GM19023 (cell line): ENCODE results near the gene GPR17.
A peak's percentile ranks its signal among the peaks of the same experiment; 100 is the strongest.

ENCODE experiments used
- ATAC-seq: cut with Tn5 transposase; IDR thresholded peaks from one replicate; pipeline ENCODE4 v1.9.1; 2021; ENCODE audit warnings: mild to moderate bottlenecking, moderate library complexity; ENCODE audit not compliant: unreplicated experiment

The GPR17 gene

DNA sequence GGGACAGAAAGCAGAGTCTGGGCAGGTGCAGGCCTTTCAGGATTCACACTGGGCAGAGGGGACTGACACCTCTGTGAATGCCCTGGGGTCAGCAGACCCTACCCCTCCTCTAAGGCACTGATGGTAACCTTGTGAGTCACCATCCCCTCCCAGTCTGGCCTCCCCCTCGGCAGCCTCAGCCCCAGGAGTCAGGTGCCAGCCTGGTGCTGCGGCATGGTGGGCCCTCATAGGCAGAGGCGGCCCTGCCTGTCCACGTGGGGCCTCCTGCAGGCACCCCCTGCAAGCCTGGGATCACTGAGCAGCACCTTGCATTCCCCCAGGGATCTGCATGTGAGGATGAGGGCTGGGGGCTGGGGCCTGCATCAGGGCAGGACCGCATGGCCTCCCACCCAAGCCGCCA lies 4.8 kb upstream of the GPR17 start:
- ATAC-seq: no peak

DNA sequence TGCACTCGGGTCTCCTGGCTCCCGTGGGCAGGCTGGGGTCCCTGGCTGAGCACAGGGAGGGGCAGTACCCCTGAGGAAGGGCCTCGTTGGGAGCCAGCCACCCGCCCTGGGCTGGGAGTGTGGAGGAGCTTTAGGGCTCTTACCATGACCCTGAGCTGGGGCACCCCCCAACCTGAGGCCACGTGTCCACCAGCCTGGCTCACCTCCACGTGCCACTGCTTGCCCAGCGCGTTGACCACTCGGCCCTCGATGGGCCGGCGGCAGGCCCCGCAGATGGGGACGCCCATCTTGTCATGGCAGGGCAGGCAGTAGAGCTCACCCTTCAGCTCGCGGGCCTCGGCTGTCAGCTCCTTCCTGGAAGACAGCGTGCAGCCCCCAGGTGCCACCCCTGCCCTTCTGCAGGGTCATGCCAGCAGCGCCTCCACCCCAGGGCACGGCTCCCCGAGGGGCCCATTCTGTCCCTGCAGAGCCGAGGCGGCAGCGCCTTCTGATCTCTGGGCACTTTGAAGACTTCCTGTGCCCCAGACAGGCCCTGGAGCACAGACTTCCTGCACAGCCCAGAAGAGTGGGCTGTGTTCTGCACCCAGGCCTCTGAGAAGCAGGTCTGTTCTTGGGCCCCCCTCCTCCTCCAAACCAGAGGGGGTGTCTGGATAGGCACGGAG lies 4.0 kb upstream of the GPR17 start:
- ATAC-seq: no peak

DNA sequence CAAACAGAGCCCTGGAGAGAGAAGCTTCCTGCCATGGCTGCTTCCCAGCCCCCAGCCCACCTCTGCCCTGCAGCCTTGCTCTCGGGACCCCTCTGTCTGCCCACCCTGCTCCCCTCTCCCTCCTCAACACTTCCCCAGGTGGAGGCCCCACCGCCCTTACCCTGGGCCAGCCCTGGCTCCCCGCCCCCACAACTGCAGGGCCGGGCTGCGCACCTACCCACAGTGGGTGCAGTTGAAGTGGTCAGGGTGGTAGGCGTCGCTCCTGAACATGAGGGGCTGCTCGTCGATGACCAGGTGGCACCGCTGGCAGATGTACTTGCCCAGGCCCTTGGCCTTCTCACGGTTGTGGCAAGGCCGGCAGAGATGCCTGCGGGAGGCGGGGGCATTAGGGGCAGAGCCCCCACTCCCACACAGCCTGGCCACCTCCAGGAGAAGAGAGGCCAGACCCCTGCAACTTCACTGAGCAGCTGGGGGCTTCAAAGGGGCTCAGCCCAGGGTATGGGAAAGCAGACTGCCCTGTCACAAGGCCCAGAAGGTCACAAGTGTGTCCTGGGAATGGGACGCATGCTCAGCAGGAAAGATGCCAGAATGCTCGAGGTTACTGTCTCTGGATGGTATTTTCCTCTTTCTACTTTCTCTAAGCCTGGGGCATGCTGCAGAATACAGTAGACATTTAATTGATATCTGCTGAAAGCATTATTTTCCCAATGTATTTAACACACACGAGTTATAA lies 3.1 kb upstream of the GPR17 start:
- ATAC-seq: no peak

DNA sequence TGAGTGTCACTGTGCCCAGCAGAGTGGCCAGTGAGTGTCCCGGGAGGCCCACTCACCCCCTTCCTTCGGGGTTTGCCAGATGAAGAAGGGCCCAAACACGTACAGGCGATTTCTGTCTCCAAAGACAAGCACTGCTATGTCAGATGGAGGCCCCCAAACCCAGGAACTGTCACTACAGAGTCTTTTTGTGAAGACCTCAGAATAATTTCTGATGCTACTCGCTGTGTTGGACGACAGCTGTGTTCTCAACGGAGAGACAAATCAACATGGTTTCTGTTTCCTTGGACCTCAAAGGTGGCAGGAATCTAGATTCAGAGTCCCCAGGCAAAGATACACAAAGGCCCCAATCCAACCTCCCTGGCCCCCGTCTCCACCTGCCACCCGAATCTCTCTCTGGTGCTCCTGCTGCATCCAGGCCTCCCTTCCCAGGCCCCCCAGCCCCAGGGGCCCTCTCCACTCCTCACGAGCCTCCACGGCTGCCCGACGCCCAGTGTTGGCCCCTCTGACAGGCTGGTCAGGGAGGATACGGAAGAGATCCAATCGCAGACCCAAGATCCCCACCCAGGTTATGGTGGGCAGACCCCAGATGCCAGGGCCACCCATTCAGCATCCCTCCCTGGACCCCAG lies 2.4 kb upstream of the GPR17 start:
- ATAC-seq: no peak

DNA sequence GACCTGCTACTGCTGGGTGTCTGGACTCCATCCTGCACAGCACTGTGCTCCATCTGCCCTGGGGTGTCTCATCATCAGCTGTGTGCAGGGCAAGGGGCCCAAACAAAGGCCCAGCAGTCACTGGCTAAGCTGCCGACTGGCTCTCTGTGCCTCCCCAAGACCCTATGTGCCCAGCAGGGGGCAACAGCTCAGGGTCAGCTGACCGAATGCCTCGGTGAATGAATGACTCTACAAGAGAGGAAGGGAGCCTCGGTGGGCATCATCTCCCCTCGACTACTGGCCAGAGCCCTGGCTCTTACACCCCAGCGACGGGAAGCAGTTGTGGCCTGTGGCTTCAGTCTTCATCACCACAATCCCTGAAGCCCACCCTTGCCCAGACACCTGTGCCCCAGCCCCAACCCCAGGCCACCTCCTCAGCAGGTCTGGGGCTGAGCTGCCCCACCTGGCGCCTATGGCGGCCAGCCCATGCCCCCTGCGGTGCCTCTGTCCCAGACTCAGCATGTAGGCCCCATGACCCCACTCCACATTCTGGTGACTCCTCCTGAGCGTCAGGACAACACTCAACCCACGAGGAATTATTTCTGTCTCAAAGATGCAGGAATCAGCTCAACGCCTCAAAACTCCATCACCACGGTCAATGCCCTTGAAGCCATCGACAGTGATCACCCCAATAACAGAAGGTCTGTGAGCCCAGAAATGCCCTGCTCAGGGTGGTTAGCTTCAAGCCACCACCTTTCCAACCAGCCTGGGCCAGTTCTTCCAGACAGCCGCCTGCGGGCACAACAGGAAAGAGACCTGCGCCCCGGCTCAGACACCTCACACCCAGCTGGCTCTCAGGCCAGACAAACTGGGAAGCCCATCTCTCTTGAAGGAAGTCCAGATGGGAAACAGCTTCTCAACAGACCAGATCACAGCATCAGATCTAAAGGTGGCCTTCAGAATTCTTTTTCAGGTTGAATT lies 1.6 kb upstream of the GPR17 start:
- no peak for ATAC-seq

DNA sequence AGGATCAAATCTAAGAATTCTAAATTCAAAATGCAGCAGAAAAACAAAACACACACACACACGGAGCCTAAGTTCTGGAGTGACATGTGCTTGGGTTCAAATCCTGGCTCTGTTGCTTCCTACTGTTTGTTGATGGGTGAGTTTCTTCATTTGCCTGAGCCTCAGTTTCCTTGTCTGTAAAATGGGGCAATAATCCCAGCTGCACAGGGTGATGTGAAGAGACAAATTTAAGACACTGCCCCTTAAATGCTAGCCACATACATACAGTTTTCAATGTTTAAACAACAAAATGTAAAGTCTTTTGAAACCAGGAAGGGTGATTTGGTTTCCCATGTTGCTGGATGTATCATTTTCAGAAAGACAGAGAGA lies 943 bp upstream of the GPR17 start:
- no peak for ATAC-seq

DNA sequence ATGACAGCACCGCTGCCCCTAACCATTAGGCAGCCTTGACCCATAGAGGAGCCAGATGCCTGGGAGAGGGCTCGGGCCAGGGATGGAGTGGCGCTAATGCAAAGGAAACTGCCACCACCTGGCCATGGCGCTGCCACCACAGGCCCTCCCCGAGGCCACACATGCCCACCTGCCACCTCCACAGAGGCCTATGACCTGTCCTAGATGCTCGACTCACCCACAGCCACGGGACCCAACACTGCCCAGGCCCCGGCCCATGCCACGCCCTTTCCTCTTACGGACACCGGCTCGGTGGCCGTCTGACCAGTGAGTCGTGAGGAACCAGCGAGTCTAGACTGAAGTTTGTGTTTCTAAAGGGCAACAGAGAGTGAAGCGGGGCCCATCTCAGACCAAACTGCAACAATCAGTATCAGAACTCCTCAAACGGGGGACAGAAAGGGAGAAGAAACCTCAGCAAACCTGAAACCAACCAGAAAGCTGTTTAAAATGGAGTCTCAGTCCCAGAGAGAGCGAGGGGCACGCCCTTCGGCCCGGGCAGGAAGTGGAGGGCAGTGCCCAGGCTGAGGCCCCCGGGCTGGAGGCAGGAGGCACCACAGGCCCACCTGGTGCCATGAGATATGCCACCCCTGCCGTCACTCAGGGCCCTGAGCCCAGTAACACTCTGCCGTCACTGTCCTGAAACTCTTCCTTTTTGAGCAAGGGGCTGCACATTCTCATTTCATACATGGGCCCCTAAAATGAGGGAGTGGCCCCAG lies 711 bp downstream of the GPR17 start:
- ATAC-seq: no peak

DNA sequence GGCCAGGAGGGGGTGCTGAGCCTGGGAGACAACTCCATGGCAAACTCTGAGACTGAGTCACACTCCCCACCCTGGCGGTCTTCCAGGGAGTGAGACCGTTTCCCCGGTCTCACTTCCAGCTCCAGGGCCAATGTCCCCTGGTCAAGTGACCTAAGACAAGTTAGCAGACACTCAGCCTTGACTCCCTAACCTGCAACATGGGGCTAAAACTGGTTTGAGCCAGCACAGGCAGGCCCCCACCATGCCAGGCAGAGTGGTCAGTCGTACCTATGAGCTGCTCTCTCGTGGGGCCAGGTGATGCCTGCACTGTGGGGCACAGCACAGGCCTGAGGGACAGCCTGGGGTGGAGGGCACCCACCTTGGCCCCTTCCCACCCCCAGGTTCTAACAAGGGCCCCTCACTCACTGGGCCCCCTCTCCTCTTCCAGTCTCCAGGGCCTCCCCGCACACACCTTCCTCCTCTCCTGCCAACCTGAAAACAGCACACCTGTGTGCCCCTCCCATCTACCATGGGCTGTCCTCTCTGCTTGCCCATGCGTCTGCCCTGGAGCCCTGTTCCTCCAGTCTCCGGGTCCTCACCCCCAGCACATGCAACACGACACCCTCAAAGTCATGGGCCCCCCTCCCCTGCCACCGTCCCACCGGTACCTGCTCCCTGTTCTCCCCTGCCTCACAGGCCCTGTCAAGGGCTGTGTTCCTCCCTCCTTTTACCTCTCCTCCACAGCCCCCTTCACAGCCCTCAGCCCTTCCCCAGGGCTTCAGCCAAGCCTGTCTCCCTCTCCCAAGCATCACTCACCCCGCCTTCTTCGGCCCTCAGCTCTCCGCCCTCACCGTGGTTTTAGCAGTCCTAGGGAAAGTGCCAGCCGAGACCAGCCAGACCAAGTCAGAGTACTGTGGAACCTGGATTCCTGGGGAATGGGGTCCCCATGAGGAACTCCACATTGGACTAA lies 1.6 kb downstream of the GPR17 start:
- ATAC-seq: no peak

DNA sequence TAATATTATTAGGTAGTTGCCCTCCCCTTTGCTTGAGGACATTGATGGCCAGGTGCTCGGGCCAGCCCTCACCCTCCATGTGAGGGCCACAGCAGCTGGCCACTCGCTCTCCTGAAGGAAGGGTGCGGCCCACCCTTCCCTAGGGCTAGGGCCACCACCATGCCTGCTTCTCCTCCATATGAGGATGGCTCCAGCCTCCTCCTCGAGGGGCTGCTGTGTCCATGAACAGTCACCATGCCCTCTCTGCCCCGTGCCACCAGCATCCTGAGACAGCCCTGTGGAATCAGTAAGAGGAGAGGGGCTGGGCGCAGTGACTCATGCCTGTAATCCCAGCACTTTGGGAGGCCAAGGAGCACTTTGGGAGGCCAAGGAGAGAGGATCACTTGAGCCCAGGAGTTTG lies 2.4 kb downstream of the GPR17 start:
- no peak for ATAC-seq

DNA sequence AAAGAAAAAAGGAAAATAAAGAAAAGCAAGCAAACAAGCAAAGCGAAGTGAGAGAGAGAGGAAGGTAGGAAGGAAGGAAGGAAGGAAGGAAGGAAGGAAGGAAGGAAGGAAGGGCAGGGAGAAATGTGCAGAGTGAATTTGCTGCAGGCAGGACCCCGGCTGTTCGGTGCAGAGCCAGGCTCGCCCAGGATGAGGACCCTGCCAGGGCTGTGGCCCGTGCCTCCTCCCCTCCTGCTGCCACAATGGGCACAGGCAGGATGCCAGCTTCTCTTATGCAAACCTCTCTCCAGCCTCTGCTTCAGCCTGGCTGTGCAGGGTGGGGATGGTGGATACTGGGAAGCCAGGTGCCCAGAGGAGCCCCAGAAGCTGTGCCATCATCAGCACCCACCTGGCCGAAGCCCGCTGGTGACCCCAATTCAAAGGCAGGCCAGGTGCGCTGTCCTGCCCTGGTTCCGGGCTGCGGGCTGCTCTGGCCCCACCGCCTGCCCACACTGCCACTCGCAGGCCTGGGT lies 3.2 kb downstream of the GPR17 start:
- ATAC-seq: no peak

DNA sequence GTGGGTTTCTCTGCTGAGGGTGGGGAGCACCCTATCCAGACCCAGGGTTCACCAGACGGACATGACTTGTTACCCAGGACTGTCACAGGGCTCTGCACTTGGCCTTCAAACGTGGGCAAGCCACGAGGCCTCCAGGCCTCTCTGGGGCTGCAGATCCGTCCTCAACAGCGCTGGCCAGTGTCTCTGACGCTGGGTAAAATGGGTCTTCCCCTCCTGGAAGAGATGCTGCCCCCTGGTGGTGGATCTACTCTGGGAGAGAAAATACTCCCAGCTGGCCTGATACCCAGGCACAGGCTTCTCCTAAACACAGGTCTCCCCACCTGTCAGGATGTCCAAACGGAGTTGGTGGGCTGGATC lies 3.7 kb downstream of the GPR17 start:
- ATAC-seq: peak; percentile 70

DNA sequence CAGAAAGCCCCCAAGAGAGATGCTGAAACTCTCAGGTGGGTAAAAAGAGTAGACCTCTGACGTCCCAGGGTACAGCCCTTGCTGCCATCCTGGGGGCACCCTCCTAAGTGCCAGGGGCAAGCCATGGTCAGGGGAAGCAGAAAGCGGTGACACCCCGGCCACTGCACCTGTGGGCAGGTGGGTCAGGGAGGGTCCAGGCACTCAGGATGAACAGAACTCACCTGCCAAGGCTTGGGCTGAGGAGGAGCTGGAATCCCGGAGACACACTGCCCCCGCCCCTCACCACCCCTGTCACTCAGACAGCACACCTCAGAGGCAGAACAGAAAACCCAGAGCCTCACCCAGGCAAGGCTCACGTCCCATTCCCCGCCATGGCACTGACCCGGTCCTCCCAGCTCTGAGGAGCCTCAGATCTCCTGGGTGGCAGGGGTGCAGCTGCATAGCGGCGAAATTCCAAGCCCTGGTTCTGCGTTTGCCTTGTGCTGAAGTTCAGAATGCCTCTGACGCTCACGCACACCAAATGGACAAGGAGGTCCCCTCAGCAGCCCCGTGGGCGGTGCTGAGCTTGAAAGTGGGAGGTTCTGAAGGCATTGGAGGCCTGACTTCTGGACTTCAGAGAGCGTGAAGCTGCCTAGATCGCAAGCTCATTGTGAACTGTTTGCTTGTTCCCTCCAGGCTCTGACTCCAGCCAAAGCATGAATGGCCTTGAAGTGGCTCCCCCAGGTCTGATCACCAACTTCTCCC lies 4.3 kb downstream of the GPR17 start:
- ATAC-seq: no peak

DNA sequence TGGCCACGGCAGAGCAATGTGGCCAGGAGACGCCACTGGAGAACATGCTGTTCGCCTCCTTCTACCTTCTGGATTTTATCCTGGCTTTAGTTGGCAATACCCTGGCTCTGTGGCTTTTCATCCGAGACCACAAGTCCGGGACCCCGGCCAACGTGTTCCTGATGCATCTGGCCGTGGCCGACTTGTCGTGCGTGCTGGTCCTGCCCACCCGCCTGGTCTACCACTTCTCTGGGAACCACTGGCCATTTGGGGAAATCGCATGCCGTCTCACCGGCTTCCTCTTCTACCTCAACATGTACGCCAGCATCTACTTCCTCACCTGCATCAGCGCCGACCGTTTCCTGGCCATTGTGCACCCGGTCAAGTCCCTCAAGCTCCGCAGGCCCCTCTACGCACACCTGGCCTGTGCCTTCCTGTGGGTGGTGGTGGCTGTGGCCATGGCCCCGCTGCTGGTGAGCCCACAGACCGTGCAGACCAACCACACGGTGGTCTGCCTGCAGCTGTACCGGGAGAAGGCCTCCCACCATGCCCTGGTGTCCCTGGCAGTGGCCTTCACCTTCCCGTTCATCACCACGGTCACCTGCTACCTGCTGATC lies 4.9 kb downstream of the GPR17 start:
- no peak for ATAC-seq

DNA sequence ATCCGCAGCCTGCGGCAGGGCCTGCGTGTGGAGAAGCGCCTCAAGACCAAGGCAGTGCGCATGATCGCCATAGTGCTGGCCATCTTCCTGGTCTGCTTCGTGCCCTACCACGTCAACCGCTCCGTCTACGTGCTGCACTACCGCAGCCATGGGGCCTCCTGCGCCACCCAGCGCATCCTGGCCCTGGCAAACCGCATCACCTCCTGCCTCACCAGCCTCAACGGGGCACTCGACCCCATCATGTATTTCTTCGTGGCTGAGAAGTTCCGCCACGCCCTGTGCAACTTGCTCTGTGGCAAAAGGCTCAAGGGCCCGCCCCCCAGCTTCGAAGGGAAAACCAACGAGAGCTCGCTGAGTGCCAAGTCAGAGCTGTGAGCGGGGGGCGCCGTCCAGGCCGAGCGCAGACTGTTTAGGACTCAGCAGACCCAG lies 5.4 kb downstream of the GPR17 start:
- ATAC-seq: no peak

DNA sequence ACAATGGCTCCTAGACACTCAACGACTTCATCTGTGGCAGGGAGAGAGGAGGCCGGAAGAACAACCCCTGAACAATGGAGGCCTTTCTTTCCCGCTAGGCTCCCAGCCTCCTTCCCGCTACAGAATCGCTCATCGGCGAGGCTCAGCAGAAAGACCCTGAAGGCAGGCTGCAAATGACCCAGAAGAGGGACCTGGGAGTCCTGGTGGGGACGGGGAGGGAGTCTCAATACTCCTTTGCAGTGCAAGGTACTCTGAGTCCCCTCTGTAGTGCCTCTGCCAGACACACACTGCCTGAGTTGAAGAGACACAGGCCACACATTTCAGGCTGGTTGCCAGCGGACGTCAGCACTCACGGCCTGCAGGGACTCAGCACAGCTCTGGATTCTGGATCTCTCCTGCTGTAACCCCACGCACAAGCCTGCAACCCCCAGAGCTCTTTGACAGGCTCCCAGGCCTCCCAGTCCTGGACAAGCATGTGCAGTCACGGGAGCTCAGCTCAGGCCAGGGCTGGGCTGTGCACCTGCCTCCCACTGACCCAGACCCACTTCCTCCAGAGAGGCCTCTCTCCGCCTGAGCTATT lies 6.1 kb downstream of the GPR17 start:
- ATAC-seq: no peak

DNA sequence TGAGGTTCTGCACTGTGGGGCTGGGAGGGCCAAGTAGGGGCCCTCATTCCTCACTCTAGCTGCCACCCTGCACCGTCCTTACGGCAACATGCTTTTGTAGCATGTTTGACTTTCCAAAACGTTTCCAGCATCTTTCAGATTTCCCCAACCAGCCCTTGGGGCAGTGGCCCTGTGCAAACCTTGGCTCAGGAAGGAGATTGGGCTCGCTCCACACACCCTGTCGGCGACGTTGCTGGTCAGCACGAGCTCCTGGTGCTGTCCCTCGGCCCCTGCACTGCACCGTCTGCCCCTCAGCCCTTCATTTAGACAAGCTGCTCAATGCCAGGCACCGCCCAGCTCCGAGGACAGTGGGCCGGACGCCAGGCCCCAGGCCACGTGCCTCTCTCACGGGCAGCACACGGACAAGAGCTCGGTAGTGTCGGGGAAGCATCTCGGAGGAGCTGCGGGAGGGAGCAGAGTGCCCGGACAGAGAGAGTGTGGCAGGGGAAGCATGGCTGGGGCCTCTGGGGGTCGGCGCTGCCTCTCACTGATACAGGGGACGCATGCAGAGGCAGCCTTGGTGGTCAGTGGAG lies 6.9 kb downstream of the GPR17 start:
- no peak for ATAC-seq

DNA sequence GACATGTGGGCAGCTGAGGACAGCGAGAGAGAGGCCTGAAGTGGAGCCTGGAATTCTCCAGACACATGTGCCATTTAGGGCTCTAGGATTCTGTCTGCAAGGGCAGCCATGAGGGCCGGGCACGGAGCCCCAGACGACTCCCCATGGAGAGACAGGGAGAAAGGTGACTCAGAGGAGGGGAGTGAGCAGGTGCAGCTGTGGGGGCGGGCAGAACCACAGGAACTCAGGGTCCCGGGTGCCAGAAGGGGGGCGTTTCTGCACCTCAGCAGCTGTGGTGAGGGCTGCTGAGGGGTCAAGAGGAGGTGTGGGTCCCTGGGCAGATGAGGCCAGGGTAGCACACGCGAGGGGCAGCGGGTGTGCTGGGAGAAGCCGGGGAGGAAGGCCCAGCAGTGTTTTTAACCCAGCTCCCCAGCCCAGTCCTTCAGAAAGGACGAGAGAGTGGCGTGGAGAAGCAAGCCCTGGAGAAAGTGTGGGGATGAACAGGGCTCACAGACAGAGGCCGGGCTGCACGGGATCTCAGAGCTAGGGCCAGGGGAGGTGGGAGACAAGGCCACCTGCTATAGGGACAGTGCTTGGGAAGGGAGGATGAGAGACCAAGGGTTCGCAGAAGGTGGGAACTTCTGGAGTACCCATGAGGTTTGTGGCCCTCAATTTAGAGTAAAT lies 7.6 kb downstream of the GPR17 start:
- no peak for ATAC-seq
